ENCODE results near the gene CNOT6.

GRCh38 chr5:180568914-180569313, 74.7 kb downstream of the CNOT6 start:
- TF ChIP-seq CTCF (IDR thresholded peaks at IDR 0.05) (no peak), ZFX (IDR thresholded peaks at IDR 0.05; ENCODE audit: borderline replicate concordance) (no peak)
